Measurements from ENCODE around the gene CALU. TPM values are rescaled to one million over a fixed set of nuclear protein-coding genes. Genes with fewer than 3 reads are reported as not detected.

The CALU gene
- total RNA-seq, 1 experiment from 2014 or later = 169 TPM

GRCh38 chr7:128788446-128789412, 49.6 kb downstream of the CALU start:
- no peaks in the 10 kb centered on the region for H3K9me2 ChIP-seq (replicated peaks; ENCODE audit: low read length)
- H3K36me3 ChIP-seq (ENCODE audit: low read depth, low read length) = no peaks in the 10 kb centered on the region
- intact Hi-C loops (cut with micrococcal nuclease) = no loop called here
- H3F3A ChIP-seq (ENCODE audit: low read length, unreplicated experiment) = no peaks in the 10 kb centered on the region
- H4K20me1 ChIP-seq (ENCODE audit: low read length) = no peaks in the 10 kb centered on the region
- no peak overlapping the region for H3K27ac ChIP-seq (ENCODE audit: low read length)
- POLR2A ChIA-PET (ENCODE audit: unreplicated experiment) = no interaction called here
- H3K9me3 ChIP-seq (ENCODE audit: low read length) = no peaks in the 10 kb centered on the region
- no peak overlapping the region for H3K4me2 ChIP-seq (ENCODE audit: low read length)
- H3K4me1 ChIP-seq (ENCODE audit: insufficient read depth, low read length) = no peaks in the 10 kb centered on the region
- H3K9ac ChIP-seq (ENCODE audit: low read length) = no peak overlapping the region
- H2AFZ ChIP-seq (ENCODE audit: low read length) = no peak overlapping the region
- TF ChIP-seq, protein P1, sequence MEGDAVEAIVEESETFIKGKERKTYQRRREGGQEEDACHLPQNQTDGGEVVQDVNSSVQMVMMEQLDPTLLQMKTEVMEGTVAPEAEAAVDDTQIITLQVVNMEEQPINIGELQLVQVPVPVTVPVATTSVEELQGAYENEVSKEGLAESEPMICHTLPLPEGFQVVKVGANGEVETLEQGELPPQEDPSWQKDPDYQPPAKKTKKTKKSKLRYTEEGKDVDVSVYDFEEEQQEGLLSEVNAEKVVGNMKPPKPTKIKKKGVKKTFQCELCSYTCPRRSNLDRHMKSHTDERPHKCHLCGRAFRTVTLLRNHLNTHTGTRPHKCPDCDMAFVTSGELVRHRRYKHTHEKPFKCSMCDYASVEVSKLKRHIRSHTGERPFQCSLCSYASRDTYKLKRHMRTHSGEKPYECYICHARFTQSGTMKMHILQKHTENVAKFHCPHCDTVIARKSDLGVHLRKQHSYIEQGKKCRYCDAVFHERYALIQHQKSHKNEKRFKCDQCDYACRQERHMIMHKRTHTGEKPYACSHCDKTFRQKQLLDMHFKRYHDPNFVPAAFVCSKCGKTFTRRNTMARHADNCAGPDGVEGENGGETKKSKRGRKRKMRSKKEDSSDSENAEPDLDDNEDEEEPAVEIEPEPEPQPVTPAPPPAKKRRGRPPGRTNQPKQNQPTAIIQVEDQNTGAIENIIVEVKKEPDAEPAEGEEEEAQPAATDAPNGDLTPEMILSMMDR (conservative IDR thresholded peaks at IDR 0.05; ENCODE audit: low read depth, low read length) = no peak
- DNase-seq = no peak
- H3K4me3 ChIP-seq (ENCODE audit: low read length) = no peak overlapping the region
- CTCF ChIA-PET = no interaction called here
- H3K27me3 ChIP-seq (ENCODE audit: low read length) = no peaks in the 10 kb centered on the region
- BruUV-seq (replicated peaks) = no TSS peak
- no peak for ATAC-seq
- no peaks in the 10 kb centered on the region for H3K79me2 ChIP-seq (ENCODE audit: low read length)

- BruUV-seq (replicated peaks) = TSS peak; percentile 27
- H2AFZ ChIP-seq (ENCODE audit: low read length) = peak overlapping the region; percentile 96
- no peaks in the 10 kb centered on the region for H3K9me2 ChIP-seq (replicated peaks; ENCODE audit: low read length)
- no peaks in the 10 kb centered on the region for H4K20me1 ChIP-seq (ENCODE audit: low read length)
- TF ChIP-seq, protein P1 (conservative IDR thresholded peaks at IDR 0.05; ENCODE audit: low read depth, low read length) = no peak
- TF ChIP-seq EZH2 (IDR thresholded peaks at IDR 0.05; ENCODE audit: low read length, unreplicated experiment) = no peak
- TF ChIP-seq EZH2phosphoT487 (IDR thresholded peaks at IDR 0.05; ENCODE audit: borderline replicate concordance, low read length) = no peak
- H3K9ac ChIP-seq (ENCODE audit: low read length) = no peak overlapping the region
- no peaks in the 10 kb centered on the region for H3K36me3 ChIP-seq (ENCODE audit: low read depth, low read length)
- H3K27ac ChIP-seq (ENCODE audit: low read length) = no peak overlapping the region
- DNase-seq (no peak), ATAC-seq (no peak; the same call in 1 of the 2 replicates)
- H3K27me3 ChIP-seq (ENCODE audit: low read length) = no peaks in the 10 kb centered on the region
- H3K4me1 ChIP-seq (ENCODE audit: insufficient read depth, low read length) = no peaks in the 10 kb centered on the region
- H3K4me3 ChIP-seq (ENCODE audit: low read length) = peak overlapping the region; percentile 89
- H3F3A ChIP-seq (ENCODE audit: low read length, unreplicated experiment) = no peaks in the 10 kb centered on the region
- peak overlapping the region; percentile 99 for H3K4me2 ChIP-seq (ENCODE audit: low read length)
- ChIA-PET POLR2A (ENCODE audit: unreplicated experiment) (no interaction called here), CTCF (no interaction called here)
- no peaks in the 10 kb centered on the region for H3K9me3 ChIP-seq (ENCODE audit: low read length)
- no peaks in the 10 kb centered on the region for H3K79me2 ChIP-seq (ENCODE audit: low read length)
- intact Hi-C loops (cut with micrococcal nuclease) = loop anchor here (5.0 kb wide), 1 partner anchor 92 kb away; no protein-coding TSS in a partner anchor
Observed at GRCh38 chr7:128790315-128791041, 51.3 kb downstream of the CALU start.

All from PC-3 (cell line).